NCI-H774 (cell line): Measurements from ENCODE around the gene FBXO24.
A peak's percentile ranks its signal among the peaks of the same experiment; 100 is the strongest.

Source experiments
- DNase-seq: peaks from one replicate; lab custom pipeline; 2025; lab: John Stamatoyannopoulos, UW

FBXO24 gene

GRCh38 chr7:100620804-100621203 lies 34.7 kb downstream of the FBXO24 start:
- no peak for DNase-seq

GRCh38 chr7:100621554-100621953 lies 35.4 kb downstream of the FBXO24 start:
- no peak for DNase-seq

GRCh38 chr7:100623951-100624824 lies 38.1 kb downstream of the FBXO24 start:
- DNase-seq, result no peak

- DNase-seq, result no peak
These were observed 39.9 kb downstream of the FBXO24 start for GRCh38 chr7:100626055-100626454.

GRCh38 chr7:100626530-100627237 lies 40.6 kb downstream of the FBXO24 start:
- DNase-seq, result peak; percentile 62

- no peak for DNase-seq
These were observed 41.1 kb downstream of the FBXO24 start for GRCh38 chr7:100627238-100627549.

GRCh38 chr7:100629117-100629716 lies 43.1 kb downstream of the FBXO24 start:
- DNase-seq, result no peak

GRCh38 chr7:100630066-100630465 lies 43.9 kb downstream of the FBXO24 start:
- DNase-seq, result no peak

- DNase-seq, result no peak
These were observed 47.0 kb downstream of the FBXO24 start for GRCh38 chr7:100632951-100633717.

GRCh38 chr7:100639995-100640516 lies 53.9 kb downstream of the FBXO24 start:
- DNase-seq, result no peak

GRCh38 chr7:100640517-100641440 lies 54.7 kb downstream of the FBXO24 start:
- no peak for DNase-seq

GRCh38 chr7:100641463-100641859 lies 55.3 kb downstream of the FBXO24 start, which contains the start of gene TFR2:
TSS of gene TFR2 (minus strand) at chr7:100641552. CDS start at chr7:100641509, 43 bp downstream.
- DNase-seq, result no peak

GRCh38 chr7:100641860-100642533 lies 55.9 kb downstream of the FBXO24 start:
- no peak for DNase-seq

- no peak for DNase-seq
These were observed 56.4 kb downstream of the FBXO24 start for GRCh38 chr7:100642534-100642907.

GRCh38 chr7:100649826-100650565 lies 63.9 kb downstream of the FBXO24 start:
- DNase-seq, result no peak
